Stimulated activated CD8-positive, alpha-beta memory T cell treated with anti-CD3 and anti-CD28 coated beads, Interleukin-12 subunit alpha, Interleukin-12 subunit beta, amount 100 ng/mL, for 1 hour (primary cell): ENCODE measurements around the gene GDF2.

Experiments
- DNase-seq: peaks from one replicate; pipeline ENCODE4 v3.0.0-alpha.2; 2020; ENCODE audit warnings: low read depth

GDF2 gene

GRCh38 chr10:47322300-47323061 lies at the start of gene GDF2:
GDF2 (plus strand) TSS chr10:47322454; CDS start chr10:47322669, 215 bp downstream.
- no peak for DNase-seq

- DNase-seq = no peak
Observed at GRCh38 chr10:47276071-47276470, 46.2 kb upstream of the GDF2 start.

GRCh38 chr10:47276576-47277351 lies 45.5 kb upstream of the GDF2 start:
- no peak for DNase-seq

GRCh38 chr10:47277352-47278151 lies 44.7 kb upstream of the GDF2 start:
- DNase-seq = peak; percentile 15

GRCh38 chr10:47278152-47278473 lies 44.1 kb upstream of the GDF2 start:
- no peak for DNase-seq

GRCh38 chr10:47278720-47279119 lies 43.5 kb upstream of the GDF2 start:
- no peak for DNase-seq

GRCh38 chr10:47279276-47279675 lies 43.0 kb upstream of the GDF2 start:
- no peak for DNase-seq

GRCh38 chr10:47282005-47282656 lies 40.1 kb upstream of the GDF2 start:
- no peak for DNase-seq

GRCh38 chr10:47282657-47283018 lies 39.6 kb upstream of the GDF2 start:
- no peak for DNase-seq

- no peak for DNase-seq
Observed at GRCh38 chr10:47283101-47283630, 39.1 kb upstream of the GDF2 start.

GRCh38 chr10:47283848-47284247 lies 38.4 kb upstream of the GDF2 start:
- no peak for DNase-seq

- DNase-seq = no peak
Observed at GRCh38 chr10:47285381-47286115, 36.7 kb upstream of the GDF2 start.

- no peak for DNase-seq
Observed at GRCh38 chr10:47286116-47286505, 36.1 kb upstream of the GDF2 start.

- DNase-seq = no peak
Observed at GRCh38 chr10:47286591-47287315, 35.5 kb upstream of the GDF2 start.

- no peak for DNase-seq
Observed at GRCh38 chr10:47287365-47287802, 34.9 kb upstream of the GDF2 start.

- no peak for DNase-seq
Observed at GRCh38 chr10:47287805-47288204, 34.4 kb upstream of the GDF2 start.

- DNase-seq = no peak
Observed at GRCh38 chr10:47288236-47288635, 34.0 kb upstream of the GDF2 start.

- no peak for DNase-seq
Observed at GRCh38 chr10:47288916-47289495, 33.2 kb upstream of the GDF2 start.

- DNase-seq = no peak
Observed at GRCh38 chr10:47289921-47290320, 32.3 kb upstream of the GDF2 start.

- no peak for DNase-seq
Observed at GRCh38 chr10:47290338-47290737, 31.9 kb upstream of the GDF2 start.
